ENCODE measurements around the gene AXL. TPM values are rescaled to one million over a fixed set of nuclear protein-coding genes. Genes with fewer than 3 reads are reported as not detected.

Gene AXL
- total and polyA plus RNA-seq, 2 of the 8 experiments (the other 6 are each of a cell fraction or from before 2014, with no cell fraction given), result 35.3 to 51.0 TPM

DNA sequence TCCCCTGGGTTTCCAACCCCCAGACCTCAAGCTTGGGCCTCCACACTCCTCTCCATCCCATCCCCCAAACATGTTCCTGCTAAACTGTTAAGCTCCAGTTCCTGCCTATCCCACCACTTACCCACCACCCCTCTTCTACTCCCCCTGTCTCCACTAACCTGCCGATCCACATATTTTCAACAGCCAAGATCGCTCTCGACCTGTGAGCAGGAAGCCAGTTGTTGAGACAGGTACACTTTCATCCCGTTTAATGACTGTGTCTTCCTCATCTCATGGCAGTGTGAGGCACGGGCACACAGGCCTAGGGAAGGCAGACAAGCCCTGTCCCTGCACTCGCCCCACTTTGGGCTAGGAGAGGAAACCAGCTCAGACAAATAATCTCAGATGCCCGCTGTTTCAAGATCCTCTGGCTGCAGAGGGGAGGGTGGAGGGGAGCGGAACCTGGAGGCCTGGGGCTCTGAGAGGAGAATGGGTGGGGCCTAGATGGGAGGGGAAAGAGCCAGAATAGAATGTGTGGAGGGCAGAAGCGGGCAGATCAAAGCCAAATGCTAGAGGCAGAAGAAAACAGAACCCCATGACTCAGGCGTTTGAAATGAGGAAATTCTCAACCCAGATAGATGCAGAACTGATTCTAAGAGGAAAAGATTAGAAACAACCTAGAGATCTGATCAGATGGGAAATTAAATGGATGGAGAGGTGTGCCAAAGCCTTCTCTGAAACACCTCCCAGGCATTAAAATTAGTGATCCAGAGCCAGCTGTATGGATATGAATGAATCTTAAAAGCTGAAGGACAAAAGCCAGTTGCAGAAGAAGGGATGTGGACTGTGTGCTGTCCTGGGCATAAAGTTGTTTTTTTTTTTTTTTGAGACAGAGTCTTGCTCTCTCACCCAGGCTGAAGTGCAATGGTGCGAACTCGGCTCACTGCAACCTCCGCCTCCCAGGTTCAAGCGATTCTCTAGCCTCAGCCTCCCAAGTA is 42.9 kb upstream of the AXL start:
- H3K27ac ChIP-seq (ENCODE audit: low read depth, low read length), result peak overlapping the region; percentile 68
- H3K9ac ChIP-seq (replicated peaks in 1 of 4; ENCODE audit: extremely low read depth in 1 of 4, low read depth in 3 of 4, low read length in 3 of 4), result peak overlapping the region in 2 of 4 experiments; percentile 42 to 80; a peak in 3 of 7 replicates

More for the DNA sequence above, 42.9 kb upstream of the AXL start:
- Histone ChIP-seq H3K9me3 (ENCODE audit: insufficient read depth in 2 of 2, low read depth in 1 of 2, low read length in 1 of 2) (no peaks in the 10 kb centered on the region), H4K91ac (replicated peaks; ENCODE audit: insufficient read length, low read length) (peak overlapping the region; percentile 99), H3K4me1 (replicated peaks in 1 of 4; ENCODE audit: control insufficient read depth in 3 of 4, insufficient read depth in 4 of 4, low read length in 3 of 4) (peaks cover 0 to 14% (median 5%) of the 10 kb centered on the region in 4 experiments; a peak in 6 of 7 replicates), H3K18ac (ENCODE audit: extremely low read depth, low read length) (peak overlapping the region; percentile 97), H3K23ac (ENCODE audit: insufficient read length) (no peak overlapping the region), H3K14ac (ENCODE audit: insufficient read length) (no peak overlapping the region), H3K4me3 (ENCODE audit: extremely low read depth in 1 of 4, insufficient read depth in 2 of 4, low read depth in 3 of 4, low read length in 4 of 4) (peak overlapping the region; percentile 22 to 52 (median 34)), H2BK15ac (ENCODE audit: low read length) (peak overlapping the region; percentile 99), H2BK20ac (ENCODE audit: low read length) (peak overlapping the region; percentile 92), H2BK12ac (ENCODE audit: low read depth, low read length) (peak overlapping the region; percentile 100), H2BK120ac (replicated peaks; ENCODE audit: low read depth, low read length) (peak overlapping the region; percentile 99), H3K27me3 (replicated peaks in 1 of 4; ENCODE audit: control insufficient read depth in 3 of 4, extremely low read depth in 1 of 4, insufficient read depth in 3 of 4, low read length in 3 of 4) (no peaks in the 10 kb centered on the region), H3K23me2 (ENCODE audit: low read depth, low read length) (peaks cover 5% of the 10 kb centered on the region), H3K36me3 (ENCODE audit: control insufficient read depth in 2 of 4, insufficient read depth in 4 of 4, low read length in 3 of 4) (no peaks in the 10 kb centered on the region), H2AFZ (ENCODE audit: low read length) (peak overlapping the region; percentile 87; the same call in 1 of the 2 replicates), H2AK5ac (ENCODE audit: low read depth, low read length) (peak overlapping the region; percentile 100), H3K79me1 (ENCODE audit: low read depth, low read length) (no peaks in the 10 kb centered on the region), H2BK5ac (ENCODE audit: low read depth, low read length) (peak overlapping the region; percentile 100), H4K20me1 (replicated peaks in 1 of 2; ENCODE audit: control insufficient read depth in 1 of 2, insufficient read depth in 2 of 2, low read length in 2 of 2) (no peaks in the 10 kb centered on the region), H3K4me2 (ENCODE audit: insufficient read depth in 1 of 2, low read depth in 2 of 2, low read length in 2 of 2) (peak overlapping the region; percentile 74 to 81), H4K5ac (ENCODE audit: insufficient read length, low read depth, low read length) (peak overlapping the region; percentile 73), H3K56ac (replicated peaks; ENCODE audit: insufficient read length, low read depth, low read length) (peak overlapping the region; percentile 95), H3K79me2 (ENCODE audit: control insufficient read depth in 1 of 2, insufficient read depth in 2 of 2, low read length in 2 of 2) (peaks cover 0 to 4% of the 10 kb centered on the region in 2 experiments; a peak in 1 of 4 replicates), H4K8ac (ENCODE audit: extremely low read depth, insufficient read depth, low read length) (peak overlapping the region; percentile 54; the same call in 1 of the 2 replicates), H3K4ac (replicated peaks; ENCODE audit: insufficient read length, low read depth, low read length) (peak overlapping the region; percentile 92)
- POLR2A ChIA-PET (ENCODE audit: partially characterized antibody), result interaction anchor here (0.6 to 2.8 kb wide), 9 partner anchors 8 to 693 kb away, joined by 3 to 15 read pairs (median 3); partner anchors contain the start of gene HNRNPUL1
- 24% methylated on average over 12 of the region's 14 CpGs; no CpG with 5 or more reads in 1 of the 2 experiments for WGBS, 2 experiments (ENCODE audit: extremely low coverage in 1 of 2, insufficient coverage in 1 of 2, insufficient read length in 1 of 2, insufficient replicate concordance in 2 of 2, low coverage in 1 of 2, low lambda C conversion rate in 2 of 2, missing lambda C conversion rate in 1 of 2)
- CTCF ChIA-PET (ENCODE audit: partially characterized antibody), result interaction anchor here (0.6 to 1.7 kb wide), 10 partner anchors 8 to 1435 kb away, joined by 3 to 9 read pairs (median 3); no protein-coding TSS in a partner anchor
- FAIRE-seq (peak; percentile 74), DNase-seq (ENCODE audit: low read depth in 1 of 2, low spot score in 2 of 2) (peak; percentile 75 to 78)
- TF ChIP-seq CHD1 (IDR thresholded peaks at IDR 0.05; ENCODE audit: low read depth, low read length) (no peak), FOSL1 (IDR thresholded peaks at IDR 0.05; ENCODE audit: insufficient read depth, low read depth, low read length) (no peak), JUND (IDR thresholded peaks at IDR 0.05; ENCODE audit: low read length) (peak; percentile 74), JUN (IDR thresholded peaks at IDR 0.05; ENCODE audit: low read depth, low read length) (no peak), RBBP5 (IDR thresholded peaks at IDR 0.05; ENCODE audit: borderline replicate concordance, low read depth, low read length) (peak; percentile 91; the same call in 1 of the 2 replicates), SIN3A (conservative IDR thresholded peaks at IDR 0.05 in 1 of 2, IDR thresholded peaks at IDR 0.05 in 1 of 2; ENCODE audit: low read depth in 1 of 2, low read length in 2 of 2) (no peak), TAF1 (IDR thresholded peaks at IDR 0.05; ENCODE audit: low read depth, low read length) (0 out of 2 replicates have a peak, but pooled peaks have one; percentile 22), ASH2L (IDR thresholded peaks at IDR 0.05; ENCODE audit: low read length) (peak; percentile 98), SP1 (IDR thresholded peaks at IDR 0.05; ENCODE audit: low read depth, low read length) (peak; percentile 71; the same call in 1 of the 2 replicates), KDM5A (IDR thresholded peaks at IDR 0.05; ENCODE audit: low read length) (no peak)

Measured in H1 (cell line).